Endothelial cell of umbilical vein (primary cell): ENCODE data around the gene CHRNA7. TPM values are rescaled to one million over a fixed set of nuclear protein-coding genes. Genes with fewer than 3 reads are reported as not detected.

Source experiments
- BruUV-seq: library from RNA; stranded (reverse); fragments of 400-500 nt; replicated peaks from 2 replicates; lab custom pipeline; 2021; lab: Mats Ljungman, UMichigan
- CTCF ChIA-PET: fragments of 300-600, 350-600 bp; sonication (Branson Sonifier 250); formaldehyde crosslinking; loops from one replicate; lab custom pipeline; 2021; ENCODE audit warnings: antibody characterized with exemption, inconsistent platforms; lab: Charles Lee
- POLR2A ChIA-PET: fragments of 300-600, 350-600 bp; sonication (Branson Sonifier 250); formaldehyde crosslinking; loops from one replicate; lab custom pipeline; 2021; ENCODE audit warnings: antibody characterized with exemption, inconsistent platforms; lab: Charles Lee
- DNase-seq: peaks from one replicate; pipeline ENCODE4 v3.0.0-alpha.2; 2011; ENCODE audit warnings: low read depth, low spot score
- FAIRE-seq: peaks from 2 replicates; lab custom pipeline; 2011; peaks lifted over from hg19 to GRCh38; lab: Jason Lieb, UNC
- H2AFZ ChIP-seq: 2 replicates; pipeline ENCODE4 v1.6.0; 2012; ENCODE audit warnings: low read depth, low read length, control low read depth, inconsistent platforms
- H3K27ac ChIP-seq: 2 replicates; pipeline ENCODE4 v1.5.1; 2011; ENCODE audit warnings: low read depth, mild to moderate bottlenecking, control low read depth, low read length, moderate library complexity; ENCODE audit not compliant: insufficient read depth
- H3K27me3 ChIP-seq, 2 experiments: 2 replicates each; pipeline versions ENCODE4 v1.6.0 to v1.6.1; 2011; ENCODE audit warnings: low read length in 2 of 2, mixed read lengths in 1 of 2; ENCODE audit not compliant: control insufficient read depth in 2 of 2, insufficient read depth in 2 of 2
- H3K36me3 ChIP-seq, 2 experiments: 2 replicates in 1 of 2; 3 replicates in 1 of 2; pipeline ENCODE4 v1.5.1; 2011; ENCODE audit warnings: low read length in 2 of 2, mild to moderate bottlenecking in 1 of 2, moderate library complexity in 1 of 2; ENCODE audit not compliant: control insufficient read depth in 2 of 2, insufficient read depth in 2 of 2; ENCODE audit errors: extremely low read depth in 1 of 2
- H3K4me1 ChIP-seq: 3 replicates; pipeline ENCODE4 v1.5.1; 2011; ENCODE audit warnings: mild to moderate bottlenecking, low read length; ENCODE audit not compliant: control insufficient read depth, insufficient read depth; ENCODE audit errors: extremely low read depth
- H3K4me2 ChIP-seq: 2 replicates; pipeline ENCODE4 v1.6.1; 2011; ENCODE audit warnings: low read length, control low read depth, mixed read lengths; ENCODE audit not compliant: insufficient read depth
- H3K4me3 ChIP-seq, 3 experiments: fragments of 200-600 bp in 1 of 3; sonication (generic), shearing (Covaris generic) in 1 of 3; replicated peaks in 1 of 3; 2 replicates each; pipeline ENCODE4 v1.5.1; 2011 to 2016; ENCODE audit warnings: control low read depth in 3 of 3, low read length in 3 of 3, mild to moderate bottlenecking in 2 of 3, inconsistent platforms in 1 of 3, low read depth in 1 of 3, moderate library complexity in 1 of 3; ENCODE audit not compliant: insufficient read depth in 1 of 3
- H3K79me2 ChIP-seq: 2 replicates; pipeline ENCODE4 v1.6.0; 2012; ENCODE audit warnings: low read length, inconsistent platforms; ENCODE audit not compliant: control insufficient read depth, insufficient read depth
- H3K9ac ChIP-seq: replicated peaks from 2 replicates; pipeline ENCODE3; 2011; ENCODE audit warnings: low read length, control low read depth; ENCODE audit not compliant: insufficient read depth; ENCODE audit errors: extremely low read depth
- H3K9me1 ChIP-seq: replicated peaks from 3 replicates; pipeline ENCODE4 v1.6.0; 2011; ENCODE audit warnings: mild to moderate bottlenecking, low read length; ENCODE audit not compliant: control insufficient read depth, insufficient read depth; ENCODE audit errors: extremely low read depth
- H3K9me3 ChIP-seq: replicated peaks from 2 replicates; pipeline ENCODE4 v1.5.1; 2012; ENCODE audit warnings: low read length, inconsistent platforms; ENCODE audit not compliant: control insufficient read depth, insufficient read depth
- H4K20me1 ChIP-seq: replicated peaks from 2 replicates; pipeline ENCODE3; 2011; ENCODE audit warnings: mild to moderate bottlenecking, low read length; ENCODE audit not compliant: control insufficient read depth, insufficient read depth; ENCODE audit errors: extremely low read depth
- EZH2 ChIP-seq: IDR thresholded peaks from 2 replicates; pipeline ENCODE4 v1.6.1; 2012; ENCODE audit warnings: borderline replicate concordance, low read depth, mild to moderate bottlenecking, moderate library complexity, low read length, inconsistent platforms; ENCODE audit not compliant: severe bottlenecking
- FOS ChIP-seq: IDR thresholded peaks from 2 replicates; pipeline ENCODE4 v1.6.1; 2011; ENCODE audit warnings: mild to moderate bottlenecking, low read length, moderate library complexity, borderline replicate concordance; ENCODE audit not compliant: insufficient read depth
- GATA2 ChIP-seq: IDR thresholded peaks from 2 replicates; pipeline ENCODE4 v1.7.0; 2011; ENCODE audit warnings: low read depth, mild to moderate bottlenecking, moderate library complexity, mixed read lengths, low read length; ENCODE audit not compliant: insufficient read length, insufficient read depth
- JUN ChIP-seq: IDR thresholded peaks from 2 replicates; pipeline ENCODE4 v1.6.1; 2011; ENCODE audit warnings: borderline replicate concordance, low read depth; ENCODE audit not compliant: insufficient read length, insufficient read depth
- MYC ChIP-seq: IDR thresholded peaks from one replicate; pipeline ENCODE4 v1.6.1; 2011; ENCODE audit warnings: mild to moderate bottlenecking, low read depth, low read length
- POLR2A ChIP-seq: IDR thresholded peaks from 2 replicates; pipeline ENCODE4 v1.6.1; 2012; ENCODE audit warnings: low read depth, mild to moderate bottlenecking, control low read depth, low read length
- POLR2AphosphoS5 ChIP-seq: IDR thresholded peaks from 2 replicates; pipeline ENCODE4 v1.6.1; 2012; ENCODE audit warnings: low read depth, mild to moderate bottlenecking, control low read depth, low read length, moderate library complexity; ENCODE audit not compliant: insufficient read depth
- dilution Hi-C: fragments of 300-500 bp; cut with MboI; formaldehyde crosslinking; loops from one replicate; pipeline ENCODE4 v1.15.0; 2019; ENCODE audit warnings: low sequenced_read_pairs; ENCODE audit not compliant: extremely low pct_ligation_motif_present
- intact Hi-C: fragments of 100-400 bp; cut with micrococcal nuclease; formaldehyde crosslinking; loops from one replicate; pipeline ENCODE4 v1.10.0; 2022
- polyA plus RNA-seq, 4 experiments: library from polyadenylated mRNA; depleted of rRNA in 3 of 4; stranded (reverse) in 3 of 4; unstranded in 1 of 4; fragments of >200 nt; gene quantifications; 2 replicates each; pipeline versions ENCODE4 v1.2.1 to v1.2.3, GENCODE V29; 2011 to 2012; ENCODE audit warnings: missing spikeins in 1 of 4
- total RNA-seq: library from RNA; stranded (reverse); gene quantifications from 2 replicates; pipeline ENCODE4 v1.2.3, GENCODE V29; 2021
- TF ChIP-seq, protein P1 (sequence below), 2 donors: IDR thresholded peaks; 1 replicate in 1 of 2; 2 replicates in 1 of 2; pipeline ENCODE4 v1.5.1; 2011; ENCODE audit warnings: low read length in 2 of 2, mild to moderate bottlenecking in 2 of 2, moderate library complexity in 2 of 2, control low read depth in 1 of 2, inconsistent platforms in 1 of 2, low read depth in 1 of 2; ENCODE audit not compliant: insufficient read depth in 1 of 2; ENCODE audit errors: extremely low read depth in 1 of 2
- TF ChIP-seq, protein P2 (sequence below): IDR thresholded peaks from 2 replicates; pipeline ENCODE4 v1.6.1; 2011; ENCODE audit not compliant: insufficient read depth, insufficient read length

CHRNA7 gene
- total and polyA plus RNA-seq, 2 donors (not counting 3 experiments of a cell fraction or from before 2014, with no cell fraction given), result 0.70 to 2.6 TPM

DNA sequence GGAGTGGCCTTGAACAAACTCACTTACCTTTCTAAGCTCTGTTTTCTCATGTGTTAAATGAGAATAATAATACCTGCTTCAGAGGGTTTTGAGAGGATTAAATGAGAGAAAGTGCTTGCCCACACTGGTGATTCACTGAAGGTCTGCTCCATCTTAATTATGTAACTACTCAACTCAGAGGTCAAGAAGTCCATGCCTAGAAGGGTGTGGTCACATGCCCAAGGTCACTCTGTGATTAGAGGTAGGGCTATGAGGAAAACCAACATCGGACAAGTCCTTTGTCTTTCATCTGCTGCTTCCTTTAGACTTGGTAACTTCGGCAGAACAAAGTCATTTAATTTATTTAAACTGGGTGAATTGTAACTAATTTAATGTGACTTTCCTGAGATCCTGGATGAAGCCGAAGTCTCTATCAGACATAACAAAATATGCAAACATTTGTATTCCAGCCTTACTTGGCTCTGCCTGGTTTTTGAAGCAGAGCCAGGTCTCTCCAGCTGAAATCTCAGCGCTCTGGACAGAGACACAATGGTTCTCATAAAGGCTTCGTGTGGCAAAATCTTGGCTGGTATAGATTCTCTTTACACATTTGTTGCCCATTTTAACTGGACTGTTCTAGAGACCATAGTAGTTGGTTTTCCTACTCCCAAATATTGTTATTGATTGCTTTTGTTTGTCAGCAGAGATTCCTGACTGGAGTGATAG is 3.0 kb downstream of the CHRNA7 start:
- BruUV-seq, result no TSS peak
- Histone ChIP-seq H3K9ac (no peak overlapping the region), H3K9me3 (no peaks in the 10 kb centered on the region), H3K4me3 (no peak overlapping the region), H3K9me1 (no peaks in the 10 kb centered on the region), H3K79me2 (no peaks in the 10 kb centered on the region), H3K4me2 (no peak overlapping the region), H3K27ac (no peak overlapping the region), H3K36me3 (no peaks in the 10 kb centered on the region), H2AFZ (no peak overlapping the region), H3K27me3 (peaks cover 26 to 28% of the 10 kb centered on the region in 2 experiments), H3K4me1 (no peaks in the 10 kb centered on the region), H4K20me1 (no peaks in the 10 kb centered on the region)
- dilution Hi-C loops (no loop called here), intact Hi-C loops (loop anchor here (5.0 kb wide), 3 partner anchors 36 to 481 kb away; no protein-coding TSS in a partner anchor)
- CTCF ChIA-PET, result no interaction called here
- FAIRE-seq, result no peak
- POLR2A ChIA-PET, result no interaction called here
- TF ChIP-seq, protein P1, sequence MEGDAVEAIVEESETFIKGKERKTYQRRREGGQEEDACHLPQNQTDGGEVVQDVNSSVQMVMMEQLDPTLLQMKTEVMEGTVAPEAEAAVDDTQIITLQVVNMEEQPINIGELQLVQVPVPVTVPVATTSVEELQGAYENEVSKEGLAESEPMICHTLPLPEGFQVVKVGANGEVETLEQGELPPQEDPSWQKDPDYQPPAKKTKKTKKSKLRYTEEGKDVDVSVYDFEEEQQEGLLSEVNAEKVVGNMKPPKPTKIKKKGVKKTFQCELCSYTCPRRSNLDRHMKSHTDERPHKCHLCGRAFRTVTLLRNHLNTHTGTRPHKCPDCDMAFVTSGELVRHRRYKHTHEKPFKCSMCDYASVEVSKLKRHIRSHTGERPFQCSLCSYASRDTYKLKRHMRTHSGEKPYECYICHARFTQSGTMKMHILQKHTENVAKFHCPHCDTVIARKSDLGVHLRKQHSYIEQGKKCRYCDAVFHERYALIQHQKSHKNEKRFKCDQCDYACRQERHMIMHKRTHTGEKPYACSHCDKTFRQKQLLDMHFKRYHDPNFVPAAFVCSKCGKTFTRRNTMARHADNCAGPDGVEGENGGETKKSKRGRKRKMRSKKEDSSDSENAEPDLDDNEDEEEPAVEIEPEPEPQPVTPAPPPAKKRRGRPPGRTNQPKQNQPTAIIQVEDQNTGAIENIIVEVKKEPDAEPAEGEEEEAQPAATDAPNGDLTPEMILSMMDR (IDR thresholded peaks at IDR 0.05; ENCODE audit: extremely low read depth in 1 of 2, insufficient read depth in 1 of 2, low read depth in 1 of 2, low read length in 2 of 2), result no peak
- TF ChIP-seq, protein P2, sequence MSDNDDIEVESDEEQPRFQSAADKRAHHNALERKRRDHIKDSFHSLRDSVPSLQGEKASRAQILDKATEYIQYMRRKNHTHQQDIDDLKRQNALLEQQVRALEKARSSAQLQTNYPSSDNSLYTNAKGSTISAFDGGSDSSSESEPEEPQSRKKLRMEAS, result no peak
- no peak for TF ChIP-seq POLR2A
- TF ChIP-seq EZH2, result no peak
- no peak for TF ChIP-seq JUN
- no peak for TF ChIP-seq POLR2AphosphoS5
- no peak for TF ChIP-seq MYC
- TF ChIP-seq FOS, result no peak
- no peak for TF ChIP-seq GATA2
- no peak for DNase-seq
